WI38 (cell line): ENCODE results near the gene LILRB2.

Experiments
- H3K4me3 ChIP-seq: 2 replicates; pipeline ENCODE4 v1.5.1; 2011; ENCODE audit warnings: low read depth, mild to moderate bottlenecking, control low read depth, low read length
- TF ChIP-seq, protein P1 (sequence below): IDR thresholded peaks from 2 replicates; pipeline ENCODE4 v1.5.1; 2012; ENCODE audit warnings: low read depth, mild to moderate bottlenecking, control low read depth, low read length

LILRB2 gene

DNA sequence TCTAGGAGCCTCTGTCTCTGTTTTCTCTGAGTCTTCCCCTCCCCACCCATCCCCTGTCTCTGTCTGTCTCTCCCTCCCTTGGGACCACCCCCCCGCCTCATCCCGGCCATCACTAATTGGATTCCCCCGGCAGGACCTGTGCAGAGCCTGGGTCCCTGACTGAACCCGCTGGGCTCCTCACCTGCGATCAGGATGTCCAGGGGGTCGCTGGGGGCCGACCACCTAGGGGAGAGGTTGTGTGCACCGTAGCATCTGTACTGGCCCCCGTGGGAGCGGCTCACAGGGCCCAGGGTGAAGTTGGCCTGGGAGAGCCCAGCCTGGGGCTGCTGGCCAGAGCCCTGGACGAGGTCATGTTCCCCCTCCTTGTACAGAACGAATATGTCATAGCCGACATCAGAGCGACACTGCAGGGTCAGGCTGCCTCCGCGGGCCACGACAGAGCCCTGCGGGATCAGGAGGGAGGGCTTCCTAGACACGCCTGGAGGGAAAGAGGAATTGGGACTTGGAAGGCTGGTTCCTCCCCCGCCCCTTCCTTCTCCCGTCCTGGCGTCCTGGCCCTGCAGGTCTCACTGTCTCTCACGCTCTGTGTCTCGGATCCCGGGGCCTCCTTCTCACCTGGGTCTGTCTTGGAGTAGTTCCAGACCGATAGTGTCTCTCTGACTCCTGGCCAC is 25.7 kb downstream of the LILRB2 start:
- no peak overlapping the region for H3K4me3 ChIP-seq
- TF ChIP-seq, protein P1, sequence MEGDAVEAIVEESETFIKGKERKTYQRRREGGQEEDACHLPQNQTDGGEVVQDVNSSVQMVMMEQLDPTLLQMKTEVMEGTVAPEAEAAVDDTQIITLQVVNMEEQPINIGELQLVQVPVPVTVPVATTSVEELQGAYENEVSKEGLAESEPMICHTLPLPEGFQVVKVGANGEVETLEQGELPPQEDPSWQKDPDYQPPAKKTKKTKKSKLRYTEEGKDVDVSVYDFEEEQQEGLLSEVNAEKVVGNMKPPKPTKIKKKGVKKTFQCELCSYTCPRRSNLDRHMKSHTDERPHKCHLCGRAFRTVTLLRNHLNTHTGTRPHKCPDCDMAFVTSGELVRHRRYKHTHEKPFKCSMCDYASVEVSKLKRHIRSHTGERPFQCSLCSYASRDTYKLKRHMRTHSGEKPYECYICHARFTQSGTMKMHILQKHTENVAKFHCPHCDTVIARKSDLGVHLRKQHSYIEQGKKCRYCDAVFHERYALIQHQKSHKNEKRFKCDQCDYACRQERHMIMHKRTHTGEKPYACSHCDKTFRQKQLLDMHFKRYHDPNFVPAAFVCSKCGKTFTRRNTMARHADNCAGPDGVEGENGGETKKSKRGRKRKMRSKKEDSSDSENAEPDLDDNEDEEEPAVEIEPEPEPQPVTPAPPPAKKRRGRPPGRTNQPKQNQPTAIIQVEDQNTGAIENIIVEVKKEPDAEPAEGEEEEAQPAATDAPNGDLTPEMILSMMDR: no peak

DNA sequence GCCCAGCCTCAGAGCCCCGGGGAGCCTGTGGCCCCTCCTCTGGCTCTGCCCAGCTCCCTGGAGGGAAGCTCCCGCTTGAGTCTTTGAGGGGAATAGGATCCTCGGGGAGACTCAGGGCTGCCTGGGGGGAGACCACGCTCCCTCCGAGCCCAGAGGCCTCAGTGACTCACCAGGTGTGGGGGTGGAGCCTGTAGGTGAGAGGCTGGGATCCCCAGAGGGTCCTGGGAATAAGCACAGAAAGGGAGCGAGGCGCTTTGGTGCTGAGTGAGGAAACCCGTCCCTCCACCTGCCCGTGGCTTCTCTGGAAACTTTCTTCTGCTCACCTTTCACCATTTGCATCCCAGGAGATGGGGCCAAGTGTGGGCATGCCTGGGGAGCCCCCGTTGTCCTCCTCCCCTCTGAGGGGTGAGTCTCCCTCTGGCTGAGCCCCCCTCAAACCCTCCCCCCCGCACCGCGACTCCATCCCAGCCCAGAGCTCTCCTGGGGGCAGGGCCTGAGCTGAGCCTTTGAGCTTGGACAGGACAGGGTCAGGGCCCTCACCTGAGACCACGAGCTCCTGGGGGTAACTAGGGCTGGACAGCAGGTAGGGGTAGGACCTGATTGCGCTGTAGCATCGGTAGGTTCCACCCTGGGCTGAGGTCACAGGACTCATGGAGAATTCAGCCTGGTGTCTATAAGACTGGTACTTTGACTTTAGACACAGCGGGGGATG is 26.6 kb downstream of the LILRB2 start:
- TF ChIP-seq, protein P1: no peak
- H3K4me3 ChIP-seq: no peak overlapping the region

DNA sequence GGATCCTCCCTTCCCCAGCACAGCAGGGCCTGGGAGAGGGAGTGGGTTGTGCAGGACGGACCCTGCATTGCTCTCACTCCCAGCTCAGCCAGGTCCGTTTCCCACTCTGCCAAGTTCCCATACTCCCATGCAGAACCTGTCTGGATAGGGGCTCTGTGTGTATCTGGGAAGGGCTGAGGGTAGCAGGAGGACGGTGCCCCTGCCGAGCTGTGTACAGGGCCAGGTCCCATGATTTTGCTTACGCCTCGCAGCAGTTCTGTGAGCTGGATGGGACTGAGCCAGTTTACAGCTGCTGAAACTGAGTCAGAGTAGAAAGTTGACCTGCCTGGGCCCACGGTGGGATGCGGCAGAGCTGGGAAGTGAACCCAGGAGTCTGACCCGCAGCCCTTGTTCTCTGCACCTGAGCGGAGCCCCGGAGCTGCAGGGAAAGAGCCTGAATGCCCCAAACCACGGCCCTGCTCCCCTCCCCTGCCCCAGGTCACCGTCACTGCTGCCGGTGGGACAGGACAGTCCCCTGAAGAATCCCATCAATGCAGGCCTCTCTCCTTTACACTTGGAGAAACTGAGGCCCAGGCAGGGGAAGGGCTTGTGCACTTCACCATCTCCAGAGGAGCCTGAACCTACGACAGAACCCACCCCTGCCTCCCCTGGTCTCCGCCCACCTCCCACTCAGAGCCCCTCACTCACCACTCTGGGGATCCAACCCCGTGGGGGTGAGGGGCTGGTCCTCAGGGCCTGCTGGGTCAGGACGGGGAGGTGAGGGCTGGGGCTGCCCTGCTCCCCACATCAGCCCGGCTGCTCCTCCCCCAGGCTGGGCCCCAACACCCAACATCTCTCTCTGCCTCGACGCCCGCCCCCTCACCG is 27.3 kb downstream of the LILRB2 start:
- TF ChIP-seq, protein P1: no peak
- no peak overlapping the region for H3K4me3 ChIP-seq

DNA sequence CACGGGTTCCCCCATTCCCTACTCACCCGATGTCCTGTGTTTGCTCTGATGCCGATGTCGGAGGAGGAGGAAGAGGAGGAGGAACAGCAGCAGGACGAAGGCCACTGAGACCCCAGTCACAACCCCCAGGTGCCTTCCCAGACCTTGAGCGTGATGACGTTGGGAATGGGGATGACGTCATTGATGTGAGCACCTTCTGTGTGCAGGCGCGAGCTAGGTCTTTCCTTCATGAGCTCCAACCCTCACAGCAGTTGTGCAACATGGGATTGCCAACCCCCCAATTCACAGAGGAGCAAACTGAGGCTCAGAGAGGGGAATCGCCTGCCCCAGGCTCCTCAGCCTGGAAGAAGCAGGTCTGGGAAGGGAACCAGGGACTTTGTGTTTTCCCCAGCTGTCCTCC is 28.1 kb downstream of the LILRB2 start:
- TF ChIP-seq, protein P1: no peak
- no peak overlapping the region for H3K4me3 ChIP-seq

DNA sequence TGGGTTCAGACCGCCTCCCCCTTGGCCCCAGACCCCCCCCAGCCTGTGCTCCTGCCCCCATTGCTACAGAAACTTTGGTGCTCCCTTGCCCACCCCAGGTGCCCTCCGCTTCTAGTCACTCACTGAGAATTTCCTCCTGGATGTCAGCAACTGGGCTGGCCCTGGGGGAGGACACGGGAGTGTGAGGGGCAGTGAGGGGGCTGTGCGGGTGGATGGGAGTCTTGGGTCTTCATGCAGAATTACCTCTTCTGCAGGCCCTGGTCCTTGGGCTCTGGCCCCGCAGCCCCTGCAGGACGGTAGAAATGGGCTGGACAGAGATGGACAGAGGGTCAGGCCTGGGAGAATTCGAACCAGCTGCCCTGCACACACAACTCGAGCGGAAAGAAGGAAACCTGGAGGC is 28.7 kb downstream of the LILRB2 start:
- TF ChIP-seq, protein P1: no peak

DNA sequence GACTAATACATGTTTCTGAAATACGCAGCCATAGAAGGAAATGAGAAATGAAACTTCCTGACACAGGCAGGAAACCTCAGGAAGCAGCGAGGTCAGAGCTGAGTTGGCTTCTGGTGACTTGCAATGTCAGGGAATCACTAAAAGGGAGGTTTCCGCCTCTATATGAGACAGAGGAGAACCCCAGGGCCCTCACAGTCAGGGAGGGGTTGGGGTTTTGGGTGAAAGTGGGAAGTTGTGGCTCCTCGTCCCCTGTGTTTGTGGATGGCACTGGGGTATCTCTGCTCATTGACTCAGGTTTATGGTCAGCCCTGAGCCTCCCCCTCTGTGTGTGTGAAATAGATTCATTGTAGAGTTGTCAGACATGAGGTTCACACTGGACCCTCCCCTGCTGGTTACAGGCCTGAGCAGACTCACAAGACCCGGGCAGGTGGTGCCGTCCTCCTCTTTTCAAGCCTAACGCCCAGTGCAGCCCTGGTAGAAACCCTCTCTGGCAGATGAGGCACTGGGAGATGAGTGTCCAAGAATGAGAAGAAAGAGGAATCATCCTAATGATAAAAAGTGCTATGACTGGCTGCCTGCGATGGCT is 32.8 kb downstream of the LILRB2 start:
- H3K4me3 ChIP-seq: no peak overlapping the region
- TF ChIP-seq, protein P1: no peak

More for the DNA sequence above, 28.7 kb downstream of the LILRB2 start:
- no peak overlapping the region for H3K4me3 ChIP-seq
